H1 (cell line): ENCODE results near the gene CDYL.

Source experiments
- BACH1 ChIP-seq: IDR thresholded peaks from 2 replicates; pipeline ENCODE4 v1.6.1; 2012; ENCODE audit warnings: low read length, improper control_type of control experiment
- EZH2 ChIP-seq: fragments of 200-600 bp; sonication (generic); IDR thresholded peaks from 2 replicates; pipeline ENCODE4 v1.7.1; 2012; ENCODE audit warnings: low read depth, mild to moderate bottlenecking, moderate library complexity, low read length, inconsistent platforms; ENCODE audit not compliant: severe bottlenecking
- KDM1A ChIP-seq: fragments of 200-600, 300-600 bp; sonication (generic); IDR thresholded peaks from 2 replicates; pipeline ENCODE4 v1.7.1; 2016; ENCODE audit warnings: mild to moderate bottlenecking, low read length, borderline replicate concordance
- USF2 ChIP-seq: IDR thresholded peaks from 2 replicates; pipeline ENCODE4 v1.6.1; 2011; ENCODE audit warnings: low read length, improper control_type of control experiment
- TF ChIP-seq, protein P1 (sequence below), 3 experiments: IDR thresholded peaks; 1 replicate in 2 of 3; 2 replicates in 1 of 3; pipeline versions ENCODE4 v1.5.1 to v1.6.1; 2011; ENCODE audit warnings: low read length in 3 of 3, mild to moderate bottlenecking in 3 of 3, inconsistent platforms in 2 of 3, low read depth in 1 of 3, moderate library complexity in 1 of 3; ENCODE audit not compliant: insufficient read depth in 1 of 3; ENCODE audit errors: control extremely low read depth in 1 of 3

DNA sequence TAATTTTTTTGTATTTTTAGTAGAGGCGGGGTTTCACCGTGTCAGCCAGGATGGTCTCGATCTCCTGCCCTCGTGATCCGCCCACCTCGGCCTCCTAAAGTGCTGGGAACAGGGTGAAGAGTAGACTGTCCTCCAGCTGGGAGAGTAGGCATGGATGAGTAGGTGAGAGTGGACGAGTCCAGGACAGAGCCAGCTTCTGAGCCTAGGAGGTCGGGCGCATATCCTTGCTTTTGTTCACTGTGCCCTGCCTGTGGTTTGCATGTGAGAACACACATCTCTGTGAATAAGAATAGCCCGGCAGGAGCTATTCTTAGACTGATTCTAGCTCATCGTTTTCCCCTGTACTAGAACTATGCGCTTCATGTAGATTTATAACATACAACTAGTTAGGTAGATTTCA lies 149.4 kb downstream of the CDYL start:
- TF ChIP-seq, protein P1, sequence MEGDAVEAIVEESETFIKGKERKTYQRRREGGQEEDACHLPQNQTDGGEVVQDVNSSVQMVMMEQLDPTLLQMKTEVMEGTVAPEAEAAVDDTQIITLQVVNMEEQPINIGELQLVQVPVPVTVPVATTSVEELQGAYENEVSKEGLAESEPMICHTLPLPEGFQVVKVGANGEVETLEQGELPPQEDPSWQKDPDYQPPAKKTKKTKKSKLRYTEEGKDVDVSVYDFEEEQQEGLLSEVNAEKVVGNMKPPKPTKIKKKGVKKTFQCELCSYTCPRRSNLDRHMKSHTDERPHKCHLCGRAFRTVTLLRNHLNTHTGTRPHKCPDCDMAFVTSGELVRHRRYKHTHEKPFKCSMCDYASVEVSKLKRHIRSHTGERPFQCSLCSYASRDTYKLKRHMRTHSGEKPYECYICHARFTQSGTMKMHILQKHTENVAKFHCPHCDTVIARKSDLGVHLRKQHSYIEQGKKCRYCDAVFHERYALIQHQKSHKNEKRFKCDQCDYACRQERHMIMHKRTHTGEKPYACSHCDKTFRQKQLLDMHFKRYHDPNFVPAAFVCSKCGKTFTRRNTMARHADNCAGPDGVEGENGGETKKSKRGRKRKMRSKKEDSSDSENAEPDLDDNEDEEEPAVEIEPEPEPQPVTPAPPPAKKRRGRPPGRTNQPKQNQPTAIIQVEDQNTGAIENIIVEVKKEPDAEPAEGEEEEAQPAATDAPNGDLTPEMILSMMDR (IDR thresholded peaks at IDR 0.05; ENCODE audit: control extremely low read depth in 1 of 3, insufficient read depth in 1 of 3, low read depth in 1 of 3, low read length in 3 of 3), result no peak
- TF ChIP-seq KDM1A (peak; percentile 10; the same call in 1 of the 2 replicates), EZH2 (no peak), BACH1 (no peak), USF2 (no peak)
